Iris pigment epithelial cell (primary cell): ENCODE data around the gene MTMR11.
"Not testable (repeated sequence)": the region's sequence is repeated elsewhere in the genome, so short reads cannot be mapped to it uniquely, and the experiment has no call there.

ENCODE experiments used
- DNase-seq: peaks from one replicate; pipeline ENCODE4 v3.0.0-alpha.2; 2011; ENCODE audit warnings: low read depth

MTMR11 gene

GRCh38 chr1:149899460-149900284 lies 37.0 kb downstream of the MTMR11 start, which contains the start of gene BOLA1:
BOLA1 (plus strand) TSS chr1:149899568; CDS start chr1:149900060, 492 bp downstream.
- DNase-seq, result peak; percentile 94

GRCh38 chr1:149896575-149896974 lies 40.1 kb downstream of the MTMR11 start:
- no peak for DNase-seq

GRCh38 chr1:149888999-149889289 lies 47.7 kb downstream of the MTMR11 start:
- no peak for DNase-seq

GRCh38 chr1:149888247-149888998 lies 48.3 kb downstream of the MTMR11 start:
- peak; percentile 87 for DNase-seq

- peak; percentile 99 for DNase-seq
Measured at GRCh38 chr1:149887456-149888246, 49.0 kb downstream of the MTMR11 start.

GRCh38 chr1:149887196-149887455 lies 49.6 kb downstream of the MTMR11 start:
- DNase-seq, result not testable (repeated sequence)

GRCh38 chr1:149886396-149887195 lies 50.1 kb downstream of the MTMR11 start:
- peak; percentile 99 for DNase-seq

GRCh38 chr1:149886121-149886395 lies 50.6 kb downstream of the MTMR11 start:
- peak; percentile 52 for DNase-seq

GRCh38 chr1:149885339-149886120 lies 51.1 kb downstream of the MTMR11 start:
- peak; percentile 65 for DNase-seq

- DNase-seq, result peak; percentile 26
Measured at GRCh38 chr1:149884433-149885338, 52.0 kb downstream of the MTMR11 start.

- no peak for DNase-seq
Measured at GRCh38 chr1:149883598-149884247, 53.0 kb downstream of the MTMR11 start.

GRCh38 chr1:149881876-149882275 lies 54.8 kb downstream of the MTMR11 start:
- no peak for DNase-seq

- no peak for DNase-seq
Measured at GRCh38 chr1:149879556-149879955, 57.1 kb downstream of the MTMR11 start.
